Activated CD8-positive, alpha-beta memory T cell treated with anti-CD3 and anti-CD28 coated beads for 36 hours (primary cell): ENCODE data around the gene NAGA. TPM values are rescaled to one million over a fixed set of nuclear protein-coding genes. Genes with fewer than 3 reads are reported as not detected.
"Not testable (repeated sequence)": the region's sequence is repeated elsewhere in the genome, so short reads cannot be mapped to it uniquely, and the experiment has no call there.

ENCODE experiments used
- CTCF ChIA-PET: fragments of 350-600 bp; sonication (Branson Sonifier 250); formaldehyde crosslinking; loops from one replicate; lab custom pipeline; 2021; ENCODE audit warnings: antibody characterized with exemption; lab: Charles Lee
- POLR2A ChIA-PET: fragments of 350-600 bp; sonication (Branson Sonifier 250); formaldehyde crosslinking; loops from one replicate; lab custom pipeline; 2021; ENCODE audit warnings: antibody characterized with exemption; lab: Charles Lee
- total RNA-seq, 2 experiments: library from RNA; stranded (reverse); gene quantifications; one replicate each; pipeline ENCODE4 v1.2.3, GENCODE V29; 2021

NAGA gene
- 10 to 100 TPM; 20.0 to 20.9 TPM for total RNA-seq

DNA sequence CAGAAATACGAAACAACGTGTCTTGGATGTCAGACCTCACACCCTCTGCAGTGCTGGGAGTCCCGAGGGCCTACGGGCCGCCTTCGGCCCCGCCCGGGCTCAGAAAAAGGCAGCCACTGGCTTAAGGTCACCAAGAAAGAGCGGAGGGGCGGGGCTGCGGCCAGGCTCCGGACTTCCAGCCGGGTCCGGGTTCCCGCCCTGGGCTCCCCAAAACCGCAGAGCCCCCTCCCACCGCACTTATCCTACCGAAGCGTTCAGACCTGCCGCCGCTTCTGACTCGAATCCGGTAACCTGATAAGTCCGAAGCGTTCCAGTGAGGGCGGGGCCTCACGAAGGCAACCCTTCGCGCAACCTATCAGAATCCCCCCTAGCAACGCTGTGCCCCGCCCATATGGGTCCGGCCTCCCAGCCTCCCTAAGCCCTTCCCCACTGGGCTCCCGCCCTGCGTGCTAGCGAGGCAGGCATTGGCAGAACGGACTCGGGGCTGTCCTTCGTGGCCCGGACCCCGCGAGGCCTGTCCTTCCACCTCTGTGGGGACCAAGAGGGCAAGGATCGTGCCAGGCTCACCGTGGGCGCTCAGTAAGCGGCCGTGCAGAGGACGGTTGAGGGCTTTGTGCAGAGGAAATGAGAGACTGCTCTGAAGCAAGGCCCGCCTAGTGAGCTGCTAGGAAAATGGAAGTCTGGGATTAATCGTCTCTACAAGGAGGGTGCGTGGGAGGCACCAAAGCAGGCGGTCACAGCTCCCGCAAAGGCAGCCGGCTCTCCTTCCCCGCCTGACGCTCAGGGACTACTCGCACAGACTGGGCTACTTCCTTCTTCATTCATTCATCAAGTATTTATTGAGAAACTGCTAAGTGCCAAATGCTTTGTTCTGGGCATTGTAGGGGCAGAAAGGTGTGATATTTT, at the start of gene NAGA:
Gene NAGA (minus strand): TSS at position 296 of the 906 bp plus-strand sequence. CDS start 515 bp downstream, outside the sequence.
- CTCF ChIA-PET, result interaction anchor here (0.9 to 1.9 kb wide), 3 partner anchors 9 to 104 kb away, joined by 4 to 6 read pairs (median 4); partner anchors contain the start of gene SMDT1

DNA sequence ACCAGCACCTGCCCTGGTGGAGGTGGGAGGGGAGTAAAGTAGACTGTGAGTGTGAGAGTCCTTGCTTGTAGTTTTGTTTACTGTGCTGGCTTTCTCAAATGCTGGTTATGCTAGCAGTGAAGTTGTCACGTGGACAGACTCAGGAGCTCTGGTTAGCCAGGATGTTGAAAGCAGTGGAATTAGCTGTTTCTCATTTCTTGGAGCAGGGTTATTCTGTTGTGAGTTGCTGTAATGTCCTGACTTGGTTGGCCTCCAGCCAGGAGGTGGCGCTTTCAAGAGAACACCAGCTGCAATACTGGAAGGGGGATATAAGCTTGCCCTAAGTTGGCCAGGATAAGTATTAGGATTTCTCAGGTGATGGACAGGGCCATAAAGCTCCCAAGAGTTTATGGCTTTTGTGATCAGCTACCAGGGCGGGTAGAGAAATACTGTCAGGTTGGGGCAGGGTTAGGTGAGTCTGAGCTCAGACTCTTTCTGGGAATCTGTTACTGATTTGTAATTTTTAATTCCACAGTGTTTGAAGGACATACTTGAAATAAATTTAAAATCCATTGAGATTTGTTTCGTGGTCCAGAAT, 46.3 kb upstream of the NAGA start:
- ChIA-PET CTCF (interaction anchor here (1.1 to 1.5 kb wide), 3 partner anchors 26 to 468 kb away, joined by 3 read pairs; no protein-coding TSS in a partner anchor), POLR2A (no interaction called here)

More for the DNA sequence above, at the start of gene NAGA:
- POLR2A ChIA-PET, result interaction anchor here (0.6 to 2.7 kb wide), 6 partner anchors 8 to 481 kb away, joined by 3 to 19 read pairs (median 6); partner anchors contain the start of genes NDUFA6, PMM1 and SMDT1

DNA sequence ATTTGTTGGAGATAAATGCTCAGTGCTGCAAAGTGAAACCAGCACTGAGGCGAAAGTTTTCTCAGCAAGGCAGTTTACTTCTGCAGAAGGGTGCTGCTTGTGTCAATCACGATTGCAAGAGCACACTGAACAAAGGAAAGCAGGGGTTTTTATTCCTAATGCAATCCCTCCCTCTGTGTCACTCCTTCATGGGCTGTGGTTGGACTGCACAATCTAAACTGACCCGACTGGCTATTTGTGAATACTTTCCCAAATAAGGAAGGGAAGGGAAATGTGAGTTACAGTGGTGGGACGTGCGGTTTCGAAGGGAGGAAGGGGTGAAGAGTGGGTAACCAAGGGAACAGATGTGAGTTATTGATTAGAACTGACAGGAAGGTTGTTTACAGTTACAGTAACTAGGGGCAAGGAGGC, 44.8 kb upstream of the NAGA start:
- CTCF ChIA-PET, POLR2A ChIA-PET: not testable (repeated sequence)

DNA sequence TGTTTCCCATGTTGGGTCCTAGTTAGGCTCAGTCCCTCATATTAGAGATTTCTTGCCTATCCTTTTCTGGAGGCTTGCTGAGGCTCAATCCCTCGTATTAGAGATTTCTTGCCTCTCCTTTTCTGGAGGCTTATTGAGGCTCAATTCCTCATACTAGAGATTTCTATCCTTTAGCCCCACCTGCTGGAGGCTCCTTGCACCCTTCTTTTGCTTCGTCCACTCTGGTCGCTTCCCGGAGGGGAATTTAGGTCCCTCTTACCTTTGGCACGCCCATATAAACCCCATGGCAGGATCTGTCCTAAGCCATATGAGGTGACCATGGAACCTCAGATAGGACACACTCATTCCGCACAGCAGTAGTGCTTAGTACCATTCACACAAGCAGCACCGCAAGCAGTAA, 44.1 kb upstream of the NAGA start:
- CTCF ChIA-PET, result interaction anchor here (2.4 kb wide), 1 partner anchor 23 kb away, joined by 8 read pairs; the partner anchor contains the start of gene NDUFA6
- POLR2A ChIA-PET, result no interaction called here

DNA sequence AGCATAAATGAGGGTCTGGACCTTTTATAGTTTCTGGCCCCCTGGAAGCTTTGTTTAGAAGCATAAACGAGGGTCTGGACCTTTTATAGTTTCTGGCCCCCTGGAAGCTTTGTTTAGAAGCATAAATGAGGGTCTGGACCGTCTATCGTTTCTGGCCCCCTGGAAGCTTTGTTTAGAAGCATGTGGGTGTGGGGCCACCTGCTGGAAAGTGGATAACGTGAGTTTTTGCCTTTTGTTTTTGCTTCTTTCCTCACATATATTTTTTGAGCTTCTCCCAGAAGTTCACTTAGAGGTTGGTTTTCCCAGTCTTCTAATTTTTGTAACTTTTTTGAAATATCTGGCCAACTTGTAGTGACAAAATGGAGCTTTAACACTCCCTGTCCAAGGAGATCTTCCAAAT, 42.2 kb upstream of the NAGA start:
- CTCF ChIA-PET, result interaction anchor here (2.4 kb wide), 1 partner anchor 21 kb away, joined by 8 read pairs; the partner anchor contains the start of gene NDUFA6
- POLR2A ChIA-PET, result interaction anchor here (1.2 kb wide), 1 partner anchor 21 kb away, joined by 3 read pairs; no protein-coding TSS in a partner anchor

DNA sequence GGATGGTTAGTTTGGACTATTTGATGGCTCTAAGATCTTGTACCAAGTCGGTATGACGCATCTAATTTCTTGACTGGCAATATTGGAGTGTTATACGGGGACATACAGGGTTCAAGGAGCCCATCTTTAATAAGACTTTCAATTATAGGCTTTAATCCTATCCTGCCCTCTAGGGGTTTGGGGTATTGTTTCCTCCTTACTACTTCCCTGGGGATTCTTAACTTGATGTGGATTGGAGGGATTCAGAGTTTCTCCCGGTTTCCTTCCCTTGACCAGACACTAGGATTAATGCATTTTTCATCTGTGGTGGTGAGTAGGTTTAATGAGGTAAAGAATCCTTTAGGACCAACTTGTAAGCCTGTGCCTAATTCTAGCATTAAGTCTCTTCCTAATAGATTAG, 41.2 kb upstream of the NAGA start:
- CTCF ChIA-PET, result no interaction called here
- POLR2A ChIA-PET, result interaction anchor here (1.2 kb wide), 1 partner anchor 20 kb away, joined by 3 read pairs; no protein-coding TSS in a partner anchor

DNA sequence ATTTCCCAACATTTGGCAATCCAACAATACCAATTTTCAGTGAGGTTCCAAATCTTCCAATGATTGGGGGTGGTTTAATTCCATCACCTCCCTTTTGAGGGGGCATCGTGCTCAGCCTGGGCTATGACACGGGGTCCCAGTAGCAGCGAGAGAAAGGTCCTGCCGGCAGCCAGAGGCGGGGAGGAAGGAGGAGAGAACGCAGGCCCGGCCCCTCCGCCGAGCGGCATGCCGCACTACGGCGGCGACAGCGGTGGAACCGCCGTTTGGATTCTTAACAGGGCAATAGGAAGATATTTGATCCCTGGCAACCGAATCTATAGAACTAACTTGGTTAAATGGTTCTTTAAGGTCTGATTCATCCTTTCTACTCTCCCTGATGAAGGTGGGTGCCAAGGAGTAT, 38.2 kb upstream of the NAGA start:
- CTCF ChIA-PET, result no interaction called here

DNA sequence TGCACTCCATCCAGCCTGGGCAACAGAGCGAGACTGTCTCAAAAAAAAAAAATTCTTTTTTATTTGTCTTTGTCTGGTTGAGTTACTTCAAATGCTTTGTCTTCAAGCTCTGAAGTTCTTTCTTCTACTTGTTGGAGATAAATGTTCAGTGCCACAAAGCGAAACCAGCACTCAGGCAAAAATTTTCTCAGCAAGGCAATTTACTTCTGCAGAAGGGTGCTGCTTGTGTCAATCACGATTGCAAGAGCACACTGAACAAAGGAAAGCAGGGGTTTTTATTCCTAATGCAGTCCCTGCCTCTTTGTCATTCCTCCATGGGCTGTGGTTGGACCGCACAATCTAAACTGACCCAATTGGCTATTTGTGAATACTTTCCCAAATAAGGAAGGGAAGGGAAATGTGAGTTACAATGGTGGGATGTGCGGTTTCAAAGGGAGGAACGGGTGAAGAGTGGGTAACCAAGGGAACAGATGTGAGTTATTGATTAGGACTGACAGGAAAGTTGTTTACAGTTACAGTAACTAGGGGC, 33.8 kb upstream of the NAGA start:
- CTCF ChIA-PET, result interaction anchor here (1.0 kb wide), 1 partner anchor 70 kb away, joined by 3 read pairs; no protein-coding TSS in a partner anchor
- POLR2A ChIA-PET, result not testable (repeated sequence)

More for the DNA sequence above, 38.2 kb upstream of the NAGA start:
- POLR2A ChIA-PET, result no interaction called here

DNA sequence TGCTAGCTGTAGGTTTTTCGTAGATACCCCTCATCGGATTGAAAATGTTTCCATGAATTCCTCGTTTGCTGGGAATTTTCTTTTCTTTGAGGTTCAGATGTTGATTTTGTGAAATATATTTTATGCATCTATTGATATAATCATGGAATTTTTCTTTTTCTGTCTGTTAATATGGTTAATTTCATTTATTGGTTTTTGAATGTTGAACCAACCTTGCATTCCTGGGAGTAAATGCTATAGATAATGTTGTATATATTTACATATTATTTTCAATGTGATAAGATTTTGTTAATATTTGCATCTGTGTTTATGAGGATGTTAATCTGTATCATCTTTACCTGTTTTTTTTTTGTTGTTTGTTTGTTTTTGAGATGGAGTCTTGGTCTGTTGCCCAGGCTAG, 30.6 kb upstream of the NAGA start:
- ChIA-PET CTCF (no interaction called here), POLR2A (no interaction called here)

DNA sequence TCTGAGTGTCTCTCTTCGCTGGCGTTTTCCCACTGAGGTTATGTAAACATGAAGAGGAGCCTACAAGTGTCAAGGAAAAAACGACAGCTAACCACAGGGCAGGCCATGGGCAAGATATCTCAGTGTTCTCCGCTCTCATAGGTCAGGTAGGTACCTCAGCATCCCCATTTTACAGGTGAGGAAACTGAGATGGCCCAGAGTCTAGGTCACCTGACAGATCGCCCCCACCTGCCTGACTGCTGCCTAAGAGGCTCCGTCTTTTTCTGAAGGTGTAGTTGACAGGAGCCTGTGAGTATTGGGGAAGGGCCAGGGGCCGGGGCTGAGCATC, 20.8 kb upstream of the NAGA start:
- CTCF ChIA-PET, result interaction anchor here (0.6 to 4.0 kb wide), 15 partner anchors 11 to 352 kb away, joined by 3 to 31 read pairs (median 4); partner anchors contain the start of genes CENPM and SMDT1
- POLR2A ChIA-PET, result interaction anchor here (0.6 to 2.8 kb wide), 8 partner anchors 12 to 523 kb away, joined by 3 to 42 read pairs (median 4); partner anchors contain the start of genes NAGA, PHETA2, POLDIP3 and SMDT1

DNA sequence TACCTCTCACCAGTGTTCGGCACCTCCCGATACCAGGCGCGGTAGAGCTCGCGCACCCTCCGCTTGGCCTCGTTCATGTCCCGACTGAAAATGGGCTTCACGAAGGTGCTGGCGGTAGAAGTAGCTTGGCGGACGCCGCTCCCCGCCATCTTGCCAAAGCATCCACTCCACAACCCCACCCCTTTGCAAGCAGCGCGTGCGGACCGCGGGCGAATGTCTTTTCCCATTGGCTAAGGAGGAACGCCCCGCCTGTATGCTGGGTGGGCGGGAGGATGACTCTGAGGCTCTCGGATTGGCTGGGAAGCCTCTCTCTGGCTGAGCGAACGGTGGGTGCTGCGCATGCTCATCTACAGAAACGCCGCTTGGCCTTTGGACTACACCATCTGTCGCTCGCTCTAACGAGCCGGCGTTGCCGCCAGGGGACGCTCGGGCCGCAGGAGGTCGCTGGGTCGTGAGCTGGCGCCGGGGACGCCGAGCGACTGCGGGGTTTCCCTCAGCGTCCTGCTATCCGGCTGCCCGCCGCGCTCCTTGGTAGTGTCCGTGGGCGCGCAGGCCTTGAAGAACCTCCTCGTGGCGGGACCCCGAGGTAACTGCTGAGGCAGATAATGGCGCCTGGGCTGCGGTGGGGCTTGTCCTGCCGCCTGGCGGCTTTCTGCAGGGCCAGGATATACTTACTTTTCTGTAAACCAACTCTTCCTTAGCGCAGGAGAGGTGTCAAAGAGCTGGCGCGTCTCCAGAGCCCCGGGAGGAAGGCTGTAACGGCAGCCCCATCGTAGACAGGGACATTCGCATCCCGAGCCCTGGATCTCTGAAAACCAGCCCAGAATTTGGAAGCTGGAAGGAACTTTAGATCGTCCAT, 20.2 kb upstream of the NAGA start, which contains the start of gene NDUFA6:
Gene NDUFA6 (minus strand): TSS at position 177 of the 859 bp plus-strand sequence. CDS start 28 bp downstream, at position 149.
- ChIA-PET POLR2A (interaction anchor here (0.6 to 2.8 kb wide), 11 partner anchors 12 to 524 kb away, joined by 3 to 42 read pairs (median 3); partner anchors contain the start of genes NAGA, PHETA2, POLDIP3 and SMDT1), CTCF (interaction anchor here (0.5 to 4.0 kb wide), 17 partner anchors 11 to 353 kb away, joined by 3 to 31 read pairs (median 4); partner anchors contain the start of genes CENPM and SMDT1)

DNA sequence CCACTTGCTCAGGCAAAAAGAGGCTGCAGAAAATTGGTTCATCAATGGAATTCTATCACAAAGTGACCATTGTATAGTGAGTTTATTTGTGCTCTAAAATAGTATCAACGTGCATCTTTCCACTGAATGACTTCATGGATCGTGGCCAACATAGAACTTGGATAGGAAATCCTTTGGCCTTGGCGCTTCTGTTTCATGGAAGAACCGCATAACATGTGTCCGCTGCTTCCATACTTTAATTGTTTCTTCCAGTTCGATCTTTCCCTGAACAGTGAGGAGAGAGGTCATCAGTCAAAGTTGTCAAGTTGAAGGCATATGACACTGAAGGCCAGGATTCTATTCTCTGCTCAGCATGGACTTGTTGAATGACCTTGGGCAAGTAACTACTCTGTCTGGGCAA, 15.4 kb upstream of the NAGA start:
- ChIA-PET CTCF (no interaction called here), POLR2A (no interaction called here)

DNA sequence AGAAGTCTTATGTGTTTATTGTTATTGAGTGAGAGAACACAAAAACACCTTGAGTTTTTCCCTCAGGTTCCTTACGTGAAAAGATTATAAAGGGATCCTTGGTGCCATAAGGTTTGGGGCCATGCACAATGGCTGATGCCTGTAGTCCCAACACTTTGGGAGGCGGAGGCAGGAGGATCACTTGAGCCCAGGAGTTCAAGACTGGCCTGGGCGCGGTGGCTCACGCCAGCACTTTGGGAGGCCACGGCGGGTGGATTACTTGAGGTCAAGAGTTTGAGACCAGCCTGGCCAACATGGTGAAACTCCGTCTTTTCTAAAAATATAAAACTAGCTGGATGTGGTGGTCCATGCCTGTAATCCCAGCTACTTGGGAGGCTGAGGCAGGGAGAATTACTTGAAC, 14.3 kb upstream of the NAGA start:
- POLR2A ChIA-PET, result no interaction called here
- CTCF ChIA-PET, result interaction anchor here (1.1 to 1.2 kb wide), 2 partner anchors 9 to 92 kb away, joined by 3 to 4 read pairs; no protein-coding TSS in a partner anchor

DNA sequence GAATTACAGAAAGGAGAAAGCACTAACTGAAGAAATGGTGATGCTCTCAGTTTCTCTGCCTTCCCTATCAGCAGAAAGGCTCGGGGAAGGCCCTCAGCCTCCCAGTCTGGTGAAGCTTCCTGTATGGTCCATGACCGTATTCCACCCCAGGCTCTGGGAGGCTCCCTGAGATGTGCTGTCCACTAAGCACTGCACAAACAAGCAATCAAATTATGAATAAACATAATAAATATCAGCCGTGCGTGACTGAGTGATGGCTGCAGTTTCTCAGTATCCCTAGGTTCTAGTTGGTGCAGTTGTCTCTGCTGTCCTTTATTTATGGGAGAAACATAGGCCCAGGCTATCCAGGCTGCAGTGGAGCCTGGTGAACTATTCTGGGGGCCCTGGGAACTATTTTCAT, 12.5 kb upstream of the NAGA start:
- ChIA-PET POLR2A (no interaction called here), CTCF (interaction anchor here (1.3 kb wide), 1 partner anchor 9 kb away, joined by 3 read pairs; the partner anchor contains the start of gene PHETA2)

DNA sequence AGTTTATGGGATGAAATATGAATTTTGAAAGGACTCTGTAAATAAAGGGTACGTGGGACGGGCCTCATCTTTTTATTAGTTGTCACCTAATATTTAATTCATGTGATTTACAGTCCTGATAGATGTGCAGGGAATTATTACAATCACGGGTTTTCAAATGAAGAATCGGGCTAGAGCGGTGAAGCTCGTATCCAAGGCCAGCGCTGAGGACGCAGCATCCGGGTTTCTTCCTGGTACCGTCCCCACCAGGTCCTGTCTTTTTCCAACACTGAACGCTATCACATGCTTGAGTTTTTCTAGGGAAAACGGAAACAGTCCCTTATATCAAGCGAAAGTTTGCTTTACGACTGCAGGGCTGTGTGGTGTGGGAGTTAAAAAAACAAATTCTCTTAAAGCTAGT, 9.7 kb upstream of the NAGA start:
- CTCF ChIA-PET, result interaction anchor here (0.9 to 4.6 kb wide), 3 partner anchors 9 to 383 kb away, joined by 3 to 31 read pairs (median 4); partner anchors contain the start of genes NAGA and NDUFA6
- POLR2A ChIA-PET, result interaction anchor here (0.8 to 3.3 kb wide), 4 partner anchors 10 to 103 kb away, joined by 3 to 42 read pairs (median 6); partner anchors contain the start of genes NAGA and NDUFA6

DNA sequence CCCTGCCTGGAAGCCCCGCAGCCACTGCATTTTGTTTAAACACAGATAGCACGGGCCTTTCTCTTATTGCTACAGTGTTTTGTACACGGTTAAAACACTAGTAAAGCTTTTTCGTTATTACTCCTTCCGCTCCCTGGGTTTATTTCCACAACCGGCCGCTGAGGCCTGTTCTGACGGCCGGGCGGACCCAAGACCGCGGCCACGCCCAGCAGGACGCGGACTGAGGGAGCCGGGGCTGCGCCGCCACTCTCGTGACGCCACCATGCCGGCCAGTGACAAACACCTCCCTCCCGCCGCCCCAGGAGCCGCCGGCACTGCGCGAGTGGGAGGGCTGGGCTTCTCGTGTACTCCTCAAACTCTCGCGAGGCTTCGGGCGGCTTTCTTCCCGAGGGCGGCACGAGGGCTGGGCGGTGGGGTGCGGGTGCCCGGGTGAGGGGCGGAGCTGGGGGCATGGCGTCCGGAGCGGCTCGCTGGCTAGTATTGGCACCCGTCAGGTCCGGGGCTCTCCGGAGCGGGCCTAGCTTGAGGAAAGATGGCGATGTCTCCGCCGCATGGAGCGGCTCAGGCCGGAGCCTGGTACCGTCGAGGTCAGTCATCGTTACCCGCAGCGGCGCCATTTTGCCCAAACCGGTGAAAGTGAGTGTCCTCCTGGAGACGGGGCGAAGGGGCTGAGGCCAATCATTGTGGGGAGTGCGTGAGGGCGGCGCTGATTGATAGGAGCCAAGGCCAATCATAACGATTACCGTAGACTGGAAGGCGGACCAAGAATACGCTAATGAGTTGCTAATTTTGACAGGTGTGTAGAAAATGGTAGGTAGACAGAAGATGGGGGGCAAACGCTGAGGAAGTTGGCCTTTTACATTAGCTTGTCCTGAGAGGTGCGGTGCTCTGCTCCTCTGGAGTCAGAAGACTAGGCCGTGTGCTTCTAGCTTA, 9.0 kb upstream of the NAGA start, which contains the start of gene SMDT1:
Gene SMDT1 (plus strand): TSS at position 382 of the 933 bp plus-strand sequence. CDS start 69 bp downstream, at position 451.
- ChIA-PET POLR2A (interaction anchor here (0.5 to 3.3 kb wide), 8 partner anchors 8 to 465 kb away, joined by 3 to 42 read pairs (median 3); partner anchors contain the start of genes NAGA and NDUFA6), CTCF (interaction anchor here (0.6 to 4.6 kb wide), 5 partner anchors 9 to 382 kb away, joined by 3 to 31 read pairs (median 6); partner anchors contain the start of genes NAGA and NDUFA6)
